SK-N-MC (cell line): Measurements from ENCODE around the gene MRTFA.

Experiments used
- EZH2 ChIP-seq: fragments of 200-600 bp; sonication (generic); IDR thresholded peaks from one replicate; pipeline ENCODE4 v1.6.1; 2017; ENCODE audit warnings: antibody characterized with exemption
- POLR2AphosphoS5 ChIP-seq: IDR thresholded peaks from 2 replicates; pipeline ENCODE4 v1.6.1; 2012; ENCODE audit warnings: mild to moderate bottlenecking, low read depth, low read length, borderline replicate concordance

GRCh38 chr22:40367342-40367741, 269.2 kb downstream of the MRTFA start:
- TF ChIP-seq EZH2 (no peak), POLR2AphosphoS5 (no peak)
